T1000 (cell line): ENCODE measurements around the gene ROPN1B.
"Not testable (repeated sequence)": the region's sequence is repeated elsewhere in the genome, so short reads cannot be mapped to it uniquely, and the experiment has no call there.

Experiments used
- DNase-seq: peaks from one replicate; lab custom pipeline; 2025; ENCODE audit warnings: mixed read lengths; lab: John Stamatoyannopoulos, UW

The ROPN1B gene

GRCh38 chr3:125957674-125958510, 11.1 kb upstream of the ROPN1B start:
- DNase-seq: no peak

- no peak for DNase-seq
These were observed 10.3 kb upstream of the ROPN1B start for GRCh38 chr3:125958511-125959316.

- DNase-seq: no peak
These were observed 9.5 kb upstream of the ROPN1B start for GRCh38 chr3:125959317-125960065.

GRCh38 chr3:125960066-125960424, 8.9 kb upstream of the ROPN1B start:
- no peak for DNase-seq

- DNase-seq: no peak
These were observed 8.3 kb upstream of the ROPN1B start for GRCh38 chr3:125960456-125961288.

- DNase-seq: no peak
These were observed 7.7 kb upstream of the ROPN1B start for GRCh38 chr3:125961289-125961589.

- DNase-seq: not testable (repeated sequence)
These were observed 5.1 kb upstream of the ROPN1B start for GRCh38 chr3:125963834-125964233.

- no peak for DNase-seq
These were observed 3.5 kb upstream of the ROPN1B start for GRCh38 chr3:125965505-125965904.

- no peak for DNase-seq
These were observed 1.8 kb upstream of the ROPN1B start for GRCh38 chr3:125967156-125967555.

GRCh38 chr3:125968121-125968520, 857 bp upstream of the ROPN1B start:
- DNase-seq: not testable (repeated sequence)

GRCh38 chr3:125971997-125972944, 3.3 kb downstream of the ROPN1B start:
- not testable (repeated sequence) for DNase-seq

GRCh38 chr3:125975245-125976002, 6.4 kb downstream of the ROPN1B start:
- DNase-seq: not testable (repeated sequence)

- not testable (repeated sequence) for DNase-seq
These were observed 7.0 kb downstream of the ROPN1B start for GRCh38 chr3:125976003-125976390.

GRCh38 chr3:125977104-125977503, 8.1 kb downstream of the ROPN1B start:
- DNase-seq: not testable (repeated sequence)

- not testable (repeated sequence) for DNase-seq
These were observed 16.0 kb downstream of the ROPN1B start for GRCh38 chr3:125984951-125985350.

- DNase-seq: peak; percentile 75
These were observed 21.4 kb downstream of the ROPN1B start for GRCh38 chr3:125990253-125990970.

- not testable (repeated sequence) for DNase-seq
These were observed 27.8 kb downstream of the ROPN1B start for GRCh38 chr3:125996751-125997150.

GRCh38 chr3:126002189-126002588, 33.2 kb downstream of the ROPN1B start:
- DNase-seq: no peak
